Midbrain (tissue), 1 donor: ENCODE measurements around the gene GSC2.

Experiments used
- DNase-seq: peaks from one replicate; lab custom pipeline; 2025; lab: John Stamatoyannopoulos, UW

The GSC2 gene

GRCh38 chr22:19133561-19133960 is 16.5 kb downstream of the GSC2 start:
- DNase-seq: no peak

- no peak for DNase-seq
Measured at GRCh38 chr22:19132693-19133400, 17.2 kb downstream of the GSC2 start.

DNA sequence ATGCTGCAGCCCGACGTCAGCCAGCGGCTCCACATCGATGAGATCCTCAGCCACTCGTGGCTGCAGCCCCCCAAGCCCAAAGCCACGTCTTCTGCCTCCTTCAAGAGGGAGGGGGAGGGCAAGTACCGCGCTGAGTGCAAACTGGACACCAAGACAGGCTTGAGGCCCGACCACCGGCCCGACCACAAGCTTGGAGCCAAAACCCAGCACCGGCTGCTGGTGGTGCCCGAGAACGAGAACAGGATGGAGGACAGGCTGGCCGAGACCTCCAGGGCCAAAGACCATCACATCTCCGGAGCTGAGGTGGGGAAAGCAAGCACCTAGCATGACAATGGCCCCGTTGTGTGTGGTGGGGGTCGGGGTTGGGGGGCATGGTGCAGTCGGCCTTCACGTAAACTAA is 17.9 kb downstream of the GSC2 start:
- DNase-seq: no peak

DNA sequence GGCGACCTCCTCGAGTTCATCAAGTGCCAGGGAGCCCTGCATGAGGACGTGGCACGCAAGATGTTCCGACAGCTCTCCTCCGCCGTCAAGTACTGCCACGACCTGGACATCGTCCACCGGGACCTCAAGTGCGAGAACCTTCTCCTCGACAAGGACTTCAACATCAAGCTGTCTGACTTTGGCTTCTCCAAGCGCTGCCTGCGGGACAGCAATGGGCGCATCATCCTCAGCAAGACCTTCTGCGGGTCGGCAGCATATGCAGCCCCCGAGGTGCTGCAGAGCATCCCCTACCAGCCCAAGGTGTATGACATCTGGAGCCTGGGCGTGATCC is 18.4 kb downstream of the GSC2 start:
- no peak for DNase-seq

GRCh38 chr22:19130959-19131684 is 19.0 kb downstream of the GSC2 start, which contains the start of gene TSSK2:
Gene TSSK2, plus strand, starts transcription at chr22:19131308. Its CDS starts 92 bp downstream, at chr22:19131400.
- peak; percentile 28 for DNase-seq

- no peak for DNase-seq
Measured at GRCh38 chr22:19129871-19130270, 20.2 kb downstream of the GSC2 start.

DNA sequence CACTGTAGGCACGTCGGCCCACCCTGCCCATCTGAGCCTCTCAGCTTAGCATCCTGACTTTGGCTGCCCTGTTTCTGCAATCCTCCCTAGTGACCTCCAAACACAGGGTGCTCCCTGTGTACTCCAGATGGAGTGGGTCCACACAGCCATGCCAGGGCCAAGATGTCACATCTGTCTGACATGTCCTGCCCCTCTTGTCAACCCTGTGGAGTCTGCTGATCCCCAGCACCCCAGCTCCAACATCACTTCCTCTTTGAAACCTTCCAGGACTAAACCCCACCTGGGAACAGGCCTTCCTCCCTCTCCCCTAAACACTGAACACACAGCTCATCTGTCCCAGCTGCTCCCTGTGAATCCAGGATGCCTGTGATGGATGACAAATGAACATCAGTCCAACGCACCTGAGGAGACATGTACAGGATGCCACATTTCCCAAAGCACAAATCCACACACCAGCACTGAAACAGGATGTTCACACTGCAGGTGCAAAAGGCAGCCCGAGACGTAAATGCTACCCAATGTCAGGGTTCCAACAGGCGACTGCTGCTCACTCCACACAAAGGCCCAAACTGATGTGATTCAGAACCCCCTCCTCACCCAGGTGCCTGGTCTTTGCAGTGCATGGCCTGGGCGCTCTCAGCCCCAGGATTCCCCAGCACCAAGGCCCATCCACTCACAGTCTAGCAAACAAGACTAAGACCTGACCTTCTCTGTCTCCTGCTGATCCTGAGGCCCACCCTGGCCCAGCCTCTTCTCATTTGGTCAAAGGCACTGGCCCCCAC is 21.0 kb downstream of the GSC2 start:
- DNase-seq: no peak

DNA sequence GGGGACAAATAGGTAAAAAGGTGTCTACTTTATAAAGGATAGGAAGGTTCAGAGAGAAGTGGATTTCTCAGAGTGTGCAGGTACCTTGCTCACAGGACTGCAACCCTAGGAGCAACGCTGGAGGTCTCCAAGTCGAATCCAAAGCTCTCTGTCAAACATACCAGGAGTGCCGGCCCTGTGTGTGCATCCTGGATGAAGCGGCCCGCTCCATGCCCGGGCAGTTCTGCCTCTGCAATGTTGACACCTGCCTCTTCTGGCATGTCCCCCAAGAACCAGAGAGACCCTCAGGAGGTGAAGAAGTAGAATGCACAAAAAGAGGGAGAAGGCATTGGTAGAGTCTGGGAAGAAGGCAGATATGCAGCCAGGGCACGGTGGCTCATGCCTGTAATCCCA is 22.1 kb downstream of the GSC2 start:
- no peak for DNase-seq

DNA sequence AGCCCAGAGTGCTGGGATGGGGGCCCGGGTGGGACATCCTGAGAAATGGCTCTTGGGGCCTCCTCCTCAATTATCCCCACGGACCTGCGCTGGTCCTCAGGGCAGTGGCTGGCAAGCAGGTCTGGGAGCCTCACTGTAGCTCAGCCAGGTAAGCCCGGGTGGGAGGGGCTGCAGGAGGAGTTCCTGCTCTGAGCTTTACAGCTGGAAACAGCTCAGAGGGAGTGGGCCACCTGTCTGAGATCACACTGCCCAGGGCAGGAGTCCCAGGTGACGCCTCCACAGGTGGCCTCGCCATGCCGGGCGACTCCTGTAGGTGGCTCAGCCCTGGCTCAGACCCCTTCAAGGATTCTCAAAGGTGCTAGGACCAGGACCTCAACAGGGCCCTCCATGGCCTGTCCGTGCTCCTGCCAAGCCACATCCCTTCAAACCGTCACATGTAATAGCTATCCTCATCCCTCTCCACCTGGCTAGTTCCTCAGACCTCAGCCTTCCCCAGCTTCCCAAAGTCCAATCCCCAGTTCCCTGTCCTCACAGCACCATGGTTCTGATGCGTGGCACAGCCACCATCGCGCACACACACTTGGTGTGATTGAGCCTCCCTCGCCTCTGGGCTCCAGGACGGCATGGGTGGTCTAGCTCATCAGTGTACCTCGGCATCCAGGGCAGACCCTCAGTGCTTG is 22.6 kb downstream of the GSC2 start:
- DNase-seq: no peak

DNA sequence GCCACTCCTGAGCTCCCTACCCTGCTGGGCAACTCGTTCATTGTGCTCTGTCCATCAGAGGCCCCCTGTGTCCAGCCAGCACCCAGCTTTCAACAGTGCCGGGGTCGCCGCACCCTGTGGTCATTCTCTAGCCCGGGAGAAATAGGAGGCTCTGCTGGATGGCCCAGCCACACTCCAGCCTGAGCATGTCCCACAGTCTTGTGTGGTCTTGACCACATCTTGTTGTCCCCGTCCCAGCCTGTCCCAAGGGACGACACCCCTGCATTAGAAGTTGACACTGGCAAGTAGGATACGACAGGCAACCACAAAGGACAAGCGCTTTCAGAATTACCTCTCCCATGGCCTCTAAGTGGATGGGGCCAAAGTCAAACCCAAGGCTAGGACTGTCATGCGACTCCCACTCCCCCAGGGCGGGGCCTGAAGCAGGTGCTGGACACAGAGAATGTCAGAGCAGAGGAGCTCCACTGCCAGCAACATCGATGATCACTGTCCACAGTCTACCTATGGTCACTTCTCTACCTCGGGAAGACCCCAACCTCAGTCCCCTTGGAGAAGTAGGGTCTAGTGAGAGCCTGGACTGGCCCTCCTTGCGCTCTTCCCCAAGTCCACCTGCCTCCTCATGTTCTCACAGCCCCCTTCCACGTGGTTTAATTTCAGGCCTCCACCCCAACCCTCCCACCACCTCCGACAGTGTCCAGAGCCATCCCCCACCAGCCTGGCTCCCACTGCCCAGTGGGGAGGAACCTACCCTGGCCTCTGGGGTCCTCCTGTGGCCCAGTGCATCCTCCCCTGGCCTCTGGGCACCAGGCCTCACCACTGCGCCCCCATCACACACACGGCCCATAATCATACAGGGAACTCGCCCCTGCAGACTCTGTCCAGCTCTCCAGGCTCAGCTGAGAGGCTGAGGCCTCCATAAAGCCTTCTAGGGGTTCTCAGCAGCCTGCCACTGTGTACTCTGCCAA is 23.5 kb downstream of the GSC2 start:
- DNase-seq: no peak

- DNase-seq: no peak
Measured at GRCh38 chr22:19125474-19126308, 24.4 kb downstream of the GSC2 start.

DNA sequence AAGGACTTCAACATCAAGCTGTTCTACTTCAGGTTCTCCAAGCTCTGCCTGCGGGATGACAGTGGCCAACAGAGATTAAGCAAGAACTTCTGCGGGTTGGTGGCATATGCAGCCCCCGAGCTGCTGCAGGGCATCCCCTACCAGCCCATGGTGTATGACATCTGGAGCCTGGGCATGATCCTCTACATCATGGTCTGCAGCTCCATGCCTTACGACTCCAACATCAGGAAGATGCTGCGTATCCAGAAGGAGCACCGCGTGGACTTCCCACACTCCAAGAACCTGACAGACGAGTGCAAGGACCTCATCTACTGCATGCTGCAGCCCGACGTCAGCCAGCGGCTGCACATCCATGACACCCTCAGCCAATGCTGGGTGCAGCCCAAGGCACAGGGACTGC is 25.1 kb downstream of the GSC2 start:
- DNase-seq: no peak

DNA sequence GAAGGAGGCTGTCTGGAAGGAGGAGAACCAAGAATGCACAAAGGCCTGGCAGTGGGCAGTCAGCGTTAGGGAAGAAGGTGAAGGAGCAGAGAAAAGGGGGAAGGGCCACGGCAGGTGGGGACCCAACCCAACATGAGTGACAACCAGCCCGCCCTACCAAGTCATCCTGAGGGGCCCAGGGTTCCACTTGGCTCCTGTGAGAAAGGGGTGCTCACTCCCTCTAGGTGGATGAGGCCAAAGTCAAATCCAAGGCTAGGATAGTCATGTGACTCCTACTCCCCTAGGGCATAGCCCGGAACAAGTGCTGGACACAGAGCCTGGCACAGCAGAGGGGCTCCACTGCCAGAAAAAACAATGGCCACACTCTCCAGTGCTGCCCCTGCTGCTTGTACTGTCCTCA is 25.7 kb downstream of the GSC2 start:
- peak; percentile 53 for DNase-seq

DNA sequence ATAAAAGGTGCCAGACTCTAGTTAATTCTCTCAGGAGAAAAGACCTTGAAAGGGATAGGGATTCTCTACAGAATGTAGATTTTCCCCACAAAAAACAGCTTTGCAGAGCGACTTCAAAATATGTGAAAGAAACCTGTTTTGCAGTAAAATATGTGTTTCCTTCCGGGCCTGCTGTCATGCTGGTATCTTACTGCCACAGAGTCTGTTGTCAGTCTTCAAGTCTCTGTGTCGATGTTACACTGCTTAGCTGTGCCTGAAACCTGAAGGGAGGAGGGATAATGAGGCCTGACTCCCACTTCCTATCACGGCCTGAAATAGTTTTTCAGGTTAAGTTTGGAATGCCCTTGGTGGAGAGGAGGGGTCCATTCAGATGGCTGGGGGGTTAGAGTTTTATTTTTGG is 26.2 kb downstream of the GSC2 start:
- no peak for DNase-seq

DNA sequence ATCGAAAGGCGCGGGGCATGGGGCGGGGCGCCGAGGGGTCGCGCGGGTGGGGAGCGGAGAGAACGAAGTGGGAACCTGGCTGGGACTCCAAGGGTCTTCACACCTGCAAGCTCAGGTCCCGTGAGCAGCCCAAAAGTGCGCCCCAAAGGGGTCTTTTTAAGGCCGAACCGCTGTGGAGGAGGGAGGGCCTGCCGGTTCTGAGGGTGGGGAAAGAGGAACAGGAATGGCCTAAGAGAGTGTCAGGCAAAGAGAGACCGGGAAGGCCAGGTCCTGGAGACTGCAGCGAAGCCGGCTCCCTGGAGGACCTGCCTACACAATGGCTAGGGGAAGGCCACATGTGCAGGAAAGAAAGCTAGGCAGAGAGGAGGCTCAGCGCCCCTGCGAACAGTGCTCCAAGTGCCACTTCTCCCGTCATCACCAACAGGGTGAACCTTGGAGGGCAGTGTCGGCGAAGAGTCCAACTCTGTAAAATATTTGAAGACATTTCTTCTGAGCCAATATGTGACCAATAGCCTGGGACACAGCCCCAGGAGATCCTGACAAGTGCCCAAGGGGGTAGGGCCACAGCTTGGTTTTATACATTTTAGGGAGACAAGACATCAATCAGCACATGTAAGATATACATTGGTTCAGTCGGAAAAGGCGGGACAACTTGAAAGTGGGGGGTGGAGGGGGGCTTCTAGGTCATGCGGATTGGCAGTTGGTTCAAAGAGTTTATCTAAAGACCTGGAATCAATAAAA is 27.2 kb downstream of the GSC2 start:
- no peak for DNase-seq

DNA sequence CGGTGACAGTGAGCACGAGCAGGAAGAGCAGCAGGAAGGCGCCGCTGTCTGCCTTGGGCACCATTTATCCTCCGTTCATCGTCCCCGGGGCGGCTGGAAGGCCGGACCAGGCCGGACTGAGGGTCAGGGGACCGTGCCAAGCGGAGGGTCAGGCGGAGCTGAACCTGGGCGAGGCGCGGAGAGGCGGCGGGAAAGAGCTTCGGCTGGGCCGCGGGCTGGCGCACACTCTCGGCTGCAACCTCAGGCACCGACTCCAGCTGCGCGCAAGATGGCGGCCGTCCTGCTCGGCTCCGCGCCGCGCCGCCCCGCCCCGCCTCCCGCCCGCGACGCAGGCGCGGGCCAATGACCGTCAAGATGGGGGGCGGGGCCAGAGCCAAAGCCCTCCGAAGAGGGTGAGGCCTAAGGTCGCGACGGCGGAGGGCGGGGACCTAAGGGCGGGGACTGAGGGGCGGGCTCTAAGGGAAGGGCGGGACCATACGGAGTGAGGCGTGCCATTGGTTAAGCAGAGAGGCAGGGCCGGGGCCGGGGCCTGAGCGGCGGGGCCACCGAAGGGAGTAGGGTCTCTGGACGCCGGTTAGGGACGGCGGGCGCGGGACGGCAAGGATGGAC is 27.8 kb downstream of the GSC2 start, which contains the start of gene DGCR2:
Gene DGCR2 (minus strand): TSS at position 270 of the 609 bp plus-strand sequence. CDS start 206 bp downstream, at position 64.
- DNase-seq: peak; percentile 97

- peak; percentile 20 for DNase-seq
Measured at GRCh38 chr22:19121631-19122142, 28.4 kb downstream of the GSC2 start.

GRCh38 chr22:19120829-19121630 is 29.1 kb downstream of the GSC2 start:
- no peak for DNase-seq
